KOPT-K1 (cell line): ENCODE measurements around the gene ZER1.
"Not testable (repeated sequence)": the region's sequence is repeated elsewhere in the genome, so short reads cannot be mapped to it uniquely, and the experiment has no call there.

Source experiments
- H3K27ac ChIP-seq: fragments of 200-600 bp; sonication (generic); 2 replicates; pipeline ENCODE4 v1.5.1; 2016; ENCODE audit warnings: antibody characterized with exemption, mild to moderate bottlenecking, low read depth, low read length; ENCODE audit not compliant: poor library complexity, severe bottlenecking
- H3K36me3 ChIP-seq: fragments of 200-600 bp; sonication (generic); 2 replicates; pipeline ENCODE4 v1.5.1; 2017; ENCODE audit warnings: antibody characterized with exemption, mild to moderate bottlenecking, low read length, moderate library complexity; ENCODE audit not compliant: insufficient read depth
- H3K9me3 ChIP-seq: fragments of 200-600 bp; sonication (generic); 2 replicates; pipeline ENCODE4 v1.5.1; 2017; ENCODE audit warnings: antibody characterized with exemption, low read length, mild to moderate bottlenecking; ENCODE audit not compliant: insufficient read depth, poor library complexity, severe bottlenecking

ZER1 gene

GRCh38 chr9:128704356-128704670 is 67.4 kb downstream of the ZER1 start:
- H3K36me3 ChIP-seq, result no peaks in the 10 kb centered on the region
- H3K9me3 ChIP-seq, result no peaks in the 10 kb centered on the region
- no peak overlapping the region for H3K27ac ChIP-seq

- H3K27ac ChIP-seq, result no peak overlapping the region
- no peaks in the 10 kb centered on the region for H3K36me3 ChIP-seq
- H3K9me3 ChIP-seq, result no peaks in the 10 kb centered on the region
These were observed 67.9 kb downstream of the ZER1 start for GRCh38 chr9:128703616-128704355.

GRCh38 chr9:128702949-128703615 is 68.6 kb downstream of the ZER1 start:
- H3K9me3 ChIP-seq, result no peaks in the 10 kb centered on the region
- peak overlapping the region; percentile 50 for H3K27ac ChIP-seq
- no peaks in the 10 kb centered on the region for H3K36me3 ChIP-seq

GRCh38 chr9:128702445-128702948 is 69.2 kb downstream of the ZER1 start, which contains the start of gene PKN3:
TSS of gene PKN3 (plus strand) at chr9:128702503. CDS start at chr9:128702916, 413 bp downstream.
- peaks cover 5% of the 10 kb centered on the region; the same call in 1 of the 2 replicates for H3K36me3 ChIP-seq
- no peaks in the 10 kb centered on the region for H3K9me3 ChIP-seq
- peak within 1 kb of the TSS; percentile 50 for H3K27ac ChIP-seq

- no peaks in the 10 kb centered on the region for H3K9me3 ChIP-seq
- H3K36me3 ChIP-seq, result peaks cover 16% of the 10 kb centered on the region
- no peak overlapping the region for H3K27ac ChIP-seq
These were observed 70.4 kb downstream of the ZER1 start for GRCh38 chr9:128701227-128701854.

- not testable (repeated sequence) for H3K9me3 ChIP-seq, H3K27ac ChIP-seq
- peaks cover 33% of the 10 kb centered on the region for H3K36me3 ChIP-seq
These were observed 72.5 kb downstream of the ZER1 start for GRCh38 chr9:128699096-128699795.

GRCh38 chr9:128696923-128697707 is 74.6 kb downstream of the ZER1 start:
- Histone ChIP-seq H3K27ac (no peak overlapping the region), H3K36me3 (peaks cover 54% of the 10 kb centered on the region), H3K9me3 (no peaks in the 10 kb centered on the region)

GRCh38 chr9:128694344-128694743 is 77.4 kb downstream of the ZER1 start:
- Histone ChIP-seq H3K9me3 (no peaks in the 10 kb centered on the region), H3K27ac (no peak overlapping the region), H3K36me3 (peaks cover 72% of the 10 kb centered on the region)

GRCh38 chr9:128693738-128694137 is 78.0 kb downstream of the ZER1 start:
- H3K27ac ChIP-seq, H3K9me3 ChIP-seq: not testable (repeated sequence)
- peaks cover 72% of the 10 kb centered on the region for H3K36me3 ChIP-seq

GRCh38 chr9:128690684-128691034 is 81.1 kb downstream of the ZER1 start:
- Histone ChIP-seq H3K27ac (peak overlapping the region; percentile 86), H3K36me3 (peaks cover 49% of the 10 kb centered on the region)

GRCh38 chr9:128689820-128690683 is 81.7 kb downstream of the ZER1 start:
- Histone ChIP-seq H3K9me3 (no peaks in the 10 kb centered on the region), H3K36me3 (peaks cover 45% of the 10 kb centered on the region), H3K27ac (peak overlapping the region; percentile 86)

More at GRCh38 chr9:128690684-128691034, 81.1 kb downstream of the ZER1 start:
- no peaks in the 10 kb centered on the region for H3K9me3 ChIP-seq

GRCh38 chr9:128689293-128689774 is 82.4 kb downstream of the ZER1 start:
- peak overlapping the region; percentile 94 for H3K27ac ChIP-seq
- H3K9me3 ChIP-seq, result no peaks in the 10 kb centered on the region

GRCh38 chr9:128688501-128689292 is 83.0 kb downstream of the ZER1 start, which contains the start of gene SET:
TSS of gene SET (plus strand) at chr9:128689222. CDS start at chr9:128689583, 361 bp downstream.
- peaks cover 34% of the 10 kb centered on the region for H3K36me3 ChIP-seq
- H3K9me3 ChIP-seq, result no peaks in the 10 kb centered on the region
- peak within 1 kb of the TSS; percentile 94 for H3K27ac ChIP-seq

More at GRCh38 chr9:128689293-128689774, 82.4 kb downstream of the ZER1 start:
- peaks cover 40% of the 10 kb centered on the region for H3K36me3 ChIP-seq
